NT2/D1 (cell line): ENCODE results near the gene ABCC9.

Source experiments
- SUZ12 ChIP-seq: IDR thresholded peaks from 2 replicates; pipeline ENCODE4 v1.6.1; 2011; ENCODE audit not compliant: insufficient read length, insufficient read depth; ENCODE audit errors: extremely low read depth
- YY1 ChIP-seq: IDR thresholded peaks from 2 replicates; pipeline ENCODE4 v1.6.1; 2011; ENCODE audit not compliant: insufficient read length, insufficient read depth
- ZNF274 ChIP-seq: IDR thresholded peaks from 2 replicates; pipeline ENCODE4 v1.6.1; 2011; ENCODE audit warnings: mild to moderate bottlenecking, low read depth, low read length

- TF ChIP-seq YY1 = no peak
- TF ChIP-seq ZNF274 = no peak
- no peak for TF ChIP-seq SUZ12
Observed at GRCh38 chr12:21910657-21911056, 30.6 kb downstream of the ABCC9 start.
